T-helper 2 cell (primary cell): ENCODE results near the gene MAP4K2.
"Not testable (repeated sequence)": the region's sequence is repeated elsewhere in the genome, so short reads cannot be mapped to it uniquely, and the experiment has no call there.

ENCODE experiments used
- DNase-seq, 5 experiments: peaks; one replicate each; pipeline versions ENCODE4 v3.0.0 to v3.0.0-alpha.2; 2012 to 2022
- total RNA-seq, 2 donors: gene quantifications; one replicate each; lab custom pipeline; 2026; lab: John Stamatoyannopoulos, UW

Gene MAP4K2
- 123 to 130 reads per million in 2 donors for total RNA-seq

- DNase-seq = peak; percentile 80 to 89 (median 87)
Measured at GRCh38 chr11:64803158-64803845, at the start of gene MAP4K2. TSS of gene MAP4K2 (minus strand) at chr11:64803214. CDS start at chr11:64803149, 65 bp downstream.

GRCh38 chr11:64851831-64852351 is 48.9 kb upstream of the MAP4K2 start:
- peak in 1 of 5 experiments; percentile 29 for DNase-seq

- peak in 4 of 5 experiments; percentile 38 to 72 (median 56) for DNase-seq
Measured at GRCh38 chr11:64850979-64851567, 48.1 kb upstream of the MAP4K2 start.

GRCh38 chr11:64849598-64850356 is 46.8 kb upstream of the MAP4K2 start:
- no peak for DNase-seq

DNA sequence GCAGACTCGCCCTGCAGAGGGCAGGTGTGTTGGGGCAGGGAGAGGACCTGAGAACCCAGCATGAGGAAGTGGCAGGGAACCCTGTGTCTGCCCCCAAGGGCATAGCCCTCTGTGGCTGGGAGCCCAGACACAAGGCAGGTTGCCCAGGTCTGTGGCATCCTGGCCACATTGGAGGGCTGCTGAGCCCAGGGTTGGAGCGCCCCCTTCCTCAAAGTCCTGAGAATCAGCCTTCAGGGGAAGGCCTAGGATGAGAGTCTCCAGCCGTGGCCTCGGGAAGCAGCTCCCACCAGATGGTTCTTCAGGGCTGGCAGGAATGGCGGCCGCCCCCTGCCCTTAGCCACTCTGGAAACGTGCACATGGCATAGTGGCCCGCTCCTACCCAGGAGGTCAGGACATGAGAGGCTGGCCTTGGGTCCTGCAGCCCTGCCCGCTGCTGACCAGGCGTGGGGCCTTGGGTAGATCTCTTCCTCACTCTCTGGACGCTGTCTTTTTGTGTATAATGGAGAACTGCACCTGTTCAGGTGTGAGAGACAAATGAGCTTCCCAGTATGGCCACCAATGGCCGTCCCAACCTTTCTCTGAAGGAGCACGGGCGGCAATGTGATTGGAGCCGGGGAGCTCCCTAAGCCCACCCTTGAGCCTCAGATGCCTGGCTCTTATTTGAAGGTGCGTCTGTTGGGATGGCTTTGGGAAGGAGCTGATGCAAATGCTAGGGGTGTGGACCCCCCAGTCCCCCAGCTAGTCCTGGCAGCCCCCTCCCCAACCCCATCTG is 46.0 kb upstream of the MAP4K2 start:
- peak in 2 of 5 experiments; percentile 54 to 58 for DNase-seq

DNA sequence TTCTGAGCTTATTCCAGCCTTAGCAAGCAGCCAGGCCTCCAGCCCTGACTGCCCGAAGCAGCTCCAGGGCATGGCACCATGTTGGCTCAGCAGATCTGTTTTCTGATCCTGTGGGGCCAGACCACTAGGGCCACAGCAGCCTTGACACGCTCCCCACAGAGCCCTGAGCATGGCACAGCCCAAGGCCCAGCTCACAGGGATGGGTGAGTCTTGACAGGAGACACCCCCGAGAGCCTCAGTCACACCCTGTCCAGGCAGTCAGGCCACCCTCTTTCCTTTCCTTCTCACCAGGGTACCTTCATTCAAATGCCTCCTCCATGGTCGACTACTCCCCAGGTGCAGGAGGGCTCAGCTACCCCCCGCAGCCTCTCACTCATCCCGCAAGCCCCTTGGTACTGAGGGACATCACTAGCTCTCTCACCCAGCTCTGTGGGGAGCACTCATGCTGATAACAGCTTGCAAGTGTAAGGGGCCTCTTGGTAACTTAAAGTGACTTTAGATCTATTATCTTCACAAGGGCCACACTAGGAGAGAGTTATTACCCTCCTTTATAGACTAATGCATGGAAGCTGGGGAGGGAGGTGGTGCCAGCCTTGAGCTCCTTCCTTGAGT is 45.3 kb upstream of the MAP4K2 start:
- DNase-seq = no peak

DNA sequence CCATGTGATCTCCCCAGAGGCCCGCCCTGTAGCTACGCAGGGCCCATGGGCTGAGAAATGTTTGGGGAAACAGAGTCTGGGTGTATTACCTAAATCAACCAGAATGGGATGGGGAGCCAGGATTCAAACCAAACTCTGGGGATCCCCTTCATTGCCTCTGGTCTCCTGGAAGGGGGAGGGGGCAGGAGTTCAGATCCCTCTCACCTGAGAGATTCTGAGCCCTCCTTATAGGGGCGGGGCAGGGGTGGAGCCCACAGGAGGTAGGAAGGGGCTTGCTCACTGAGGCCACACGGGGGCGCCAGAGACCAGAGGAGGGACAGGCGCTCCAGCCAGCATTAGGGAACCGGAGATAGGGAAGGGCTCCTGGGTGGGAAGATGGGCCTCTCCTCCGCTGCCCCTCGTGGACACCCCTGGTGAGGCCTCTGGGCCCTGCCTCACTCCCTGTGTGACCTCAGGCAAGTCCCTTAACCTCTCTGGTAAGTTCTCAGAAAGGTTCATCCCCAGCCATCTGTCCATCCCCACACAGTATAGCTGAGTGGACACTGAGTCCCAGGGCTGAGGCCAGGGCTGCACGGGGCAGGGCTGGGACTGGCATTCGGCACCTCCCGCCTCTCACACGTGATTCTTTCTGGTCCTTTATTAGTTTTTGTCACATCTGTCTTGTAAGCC is 44.1 kb upstream of the MAP4K2 start:
- peak; percentile 82 to 93 (median 88) for DNase-seq

DNA sequence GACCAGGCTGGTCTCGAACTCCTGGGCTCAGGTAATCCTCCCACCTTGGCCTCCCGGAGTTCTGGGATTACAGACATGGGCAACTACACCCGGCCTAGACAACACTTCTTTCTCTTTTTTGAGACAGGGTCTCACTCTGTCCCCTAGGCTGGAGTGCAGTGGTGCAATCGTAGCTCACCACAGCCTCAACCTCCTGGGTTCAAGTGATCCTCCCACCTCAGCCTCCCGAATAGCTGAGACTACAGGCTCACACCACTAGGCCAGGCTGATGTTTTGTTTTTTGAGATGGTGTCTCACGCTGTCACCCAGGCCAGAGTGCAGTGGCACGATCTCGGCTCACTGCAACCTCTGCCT is 42.7 kb upstream of the MAP4K2 start:
- DNase-seq = not testable (repeated sequence)

GRCh38 chr11:64845129-64845775 is 42.2 kb upstream of the MAP4K2 start:
- no peak for DNase-seq

- peak; percentile 49 to 77 (median 62) for DNase-seq
Measured at GRCh38 chr11:64844330-64845128, 41.5 kb upstream of the MAP4K2 start, which contains the start of gene CDC42BPG. TSS of gene CDC42BPG (minus strand) at chr11:64844653. CDS start at chr11:64844569, 84 bp downstream.

GRCh38 chr11:64843686-64844329 is 40.8 kb upstream of the MAP4K2 start:
- DNase-seq = no peak

DNA sequence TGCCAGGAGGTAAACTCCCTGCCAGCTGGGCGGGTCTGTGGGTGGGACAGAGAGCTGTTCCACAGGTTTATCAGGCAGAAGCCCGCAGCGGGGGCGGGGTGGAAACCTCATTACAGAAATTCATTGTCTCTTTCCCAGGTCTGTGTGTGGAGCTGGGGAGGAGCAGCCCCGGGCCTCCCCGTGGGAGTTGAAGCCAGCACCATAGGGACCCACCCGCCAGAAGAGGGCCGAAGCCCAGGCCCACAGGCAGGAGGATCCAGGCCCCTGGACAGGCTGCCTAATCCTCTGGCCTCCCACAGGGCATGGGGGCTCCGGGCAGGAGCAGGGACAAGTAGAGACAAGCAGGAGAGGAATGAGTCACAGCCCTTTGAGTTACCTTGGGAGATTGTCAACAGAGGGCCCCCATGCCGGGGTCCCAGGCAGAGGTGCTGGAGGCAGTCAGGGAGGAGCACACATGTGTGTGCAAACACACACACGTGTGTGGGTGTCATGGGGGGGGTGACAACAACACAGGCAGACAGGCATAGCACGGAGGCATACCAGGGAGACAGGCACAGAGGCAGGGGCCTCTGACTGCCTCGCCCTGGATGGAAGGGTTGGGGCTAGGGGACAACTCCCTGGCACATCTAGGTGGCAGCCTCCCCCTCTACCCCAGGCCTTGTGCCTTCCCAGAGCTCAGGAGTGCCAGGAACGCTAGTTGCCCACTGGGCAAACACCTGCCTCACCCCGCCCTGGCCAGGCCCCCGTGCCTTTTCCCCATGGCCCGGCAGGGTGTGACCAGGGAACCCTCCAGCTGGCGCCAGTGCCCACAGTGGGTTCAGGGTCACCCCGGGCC is 40.1 kb upstream of the MAP4K2 start:
- no peak for DNase-seq

DNA sequence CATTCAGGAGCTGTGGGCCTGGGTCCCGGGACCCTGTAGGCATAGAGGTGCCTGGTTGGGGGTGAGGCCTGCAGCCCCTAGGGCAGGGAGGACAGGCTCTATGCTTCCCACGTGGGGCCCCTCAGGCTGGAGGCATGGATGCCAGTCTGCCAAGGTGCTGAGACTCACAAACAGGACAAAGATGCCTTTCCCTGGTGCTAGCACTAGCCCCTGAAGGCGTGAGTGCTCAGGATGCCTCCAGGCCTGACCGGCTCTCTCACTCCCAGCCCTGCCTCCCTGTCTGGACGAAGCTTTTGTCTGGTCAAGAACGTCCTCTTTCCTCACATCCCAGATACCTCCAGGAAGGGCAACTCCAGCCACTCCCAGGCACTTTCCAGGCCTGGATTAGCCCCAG is 39.3 kb upstream of the MAP4K2 start:
- DNase-seq = no peak

GRCh38 chr11:64841592-64842365 is 38.8 kb upstream of the MAP4K2 start:
- no peak for DNase-seq

DNA sequence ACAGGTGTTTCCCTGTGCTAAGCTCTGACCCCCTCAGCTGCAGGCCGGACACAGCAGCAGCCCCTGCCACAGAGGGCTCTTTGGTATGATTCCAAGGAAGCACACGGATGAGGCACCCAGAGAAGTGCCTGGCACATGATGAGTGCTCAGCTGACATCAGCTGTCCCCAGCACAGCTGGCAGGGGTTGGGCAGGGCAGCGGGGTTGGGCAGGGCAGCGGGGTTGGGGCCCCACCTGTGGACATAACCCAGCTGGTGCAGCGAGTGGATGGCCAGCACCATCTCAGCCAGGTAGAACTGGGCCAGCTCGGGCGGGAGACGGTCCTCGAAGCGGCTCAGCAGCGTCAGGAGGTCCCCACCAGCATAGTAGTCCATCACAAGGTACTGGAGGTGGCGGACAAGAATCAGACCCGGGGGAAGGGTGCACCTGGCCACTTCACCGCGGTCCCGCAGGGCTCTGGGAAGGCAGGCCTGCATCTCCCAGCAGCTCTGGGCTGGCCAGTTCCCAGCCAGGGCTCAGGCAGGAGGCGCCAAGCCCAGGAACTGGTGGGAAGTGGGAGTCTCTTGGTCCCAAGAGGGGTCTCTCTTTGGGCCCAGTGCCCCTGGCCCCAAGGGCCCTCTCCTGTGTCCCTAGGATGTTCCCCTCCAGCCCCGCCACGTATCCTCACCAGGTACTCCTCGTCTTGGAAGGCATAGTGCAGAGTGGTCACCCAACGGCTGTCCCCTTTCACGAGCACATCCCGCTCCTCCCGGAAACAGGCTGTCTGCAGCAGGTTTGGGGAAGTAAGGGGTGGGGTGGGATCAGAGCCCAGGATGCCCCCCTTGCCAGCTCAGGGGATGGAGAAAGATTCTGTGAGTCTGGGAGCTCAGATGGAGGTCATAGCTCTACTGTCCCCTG is 37.1 kb upstream of the MAP4K2 start:
- DNase-seq = no peak

GRCh38 chr11:64839335-64839734 is 36.3 kb upstream of the MAP4K2 start:
- no peak for DNase-seq
